GM10847 (cell line): ENCODE results near the gene RBBP6.

ENCODE experiments used
- POLR2A ChIP-seq: IDR thresholded peaks from 2 replicates; pipeline ENCODE4 v1.6.1; 2011; ENCODE audit not compliant: insufficient read length; ENCODE audit errors: extremely low read depth

Gene RBBP6

DNA sequence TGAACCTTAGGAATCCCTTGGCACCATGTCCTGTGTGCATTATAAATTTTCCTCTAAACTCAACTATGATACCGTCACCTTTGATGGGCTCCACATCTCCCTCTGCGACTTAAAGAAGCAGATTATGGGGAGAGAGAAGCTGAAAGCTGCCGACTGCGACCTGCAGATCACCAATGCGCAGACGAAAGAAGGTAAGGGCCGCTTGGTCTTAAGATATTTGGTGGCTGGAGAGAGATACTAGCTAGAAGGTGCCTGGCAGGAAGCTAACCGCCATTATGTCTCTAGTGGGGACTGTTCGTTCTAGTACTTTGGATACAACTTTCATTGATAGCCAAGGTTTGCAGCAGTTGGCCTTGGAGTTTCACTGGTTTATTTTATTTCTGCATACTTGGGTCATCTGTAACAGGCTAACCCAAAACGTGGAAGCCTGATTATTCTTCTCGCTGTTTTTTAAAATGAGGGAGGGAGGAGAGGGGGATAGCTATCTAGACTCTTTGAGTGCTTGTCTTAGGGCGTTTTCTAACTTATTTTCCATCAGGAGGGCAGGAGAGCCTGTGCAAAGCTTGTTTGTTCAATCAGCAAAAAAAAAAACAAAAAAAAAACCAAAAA, 1.3 kb downstream of the RBBP6 start:
- no peak for TF ChIP-seq POLR2A

GRCh38 chr16:24541233-24541933, 2.0 kb downstream of the RBBP6 start:
- no peak for TF ChIP-seq POLR2A

DNA sequence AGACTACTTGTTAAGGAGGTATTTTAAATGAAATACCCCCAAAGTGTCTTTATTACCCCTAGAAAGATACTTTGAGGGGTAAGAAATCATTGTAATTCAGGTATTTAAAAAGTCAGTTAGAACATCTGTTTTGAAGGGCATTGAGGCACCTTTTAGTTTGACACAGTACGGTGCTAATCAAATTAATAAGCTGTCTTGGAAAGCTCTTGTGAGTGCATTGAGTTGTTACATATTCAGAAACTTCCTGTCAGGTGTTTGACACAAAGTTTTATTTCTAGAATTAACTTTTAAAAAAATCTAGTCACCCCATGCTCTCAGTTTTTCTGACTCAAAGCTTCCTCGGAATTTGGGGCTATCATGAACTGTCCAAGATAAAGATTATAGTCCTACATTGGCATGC, 4.6 kb downstream of the RBBP6 start:
- TF ChIP-seq POLR2A: no peak

- TF ChIP-seq POLR2A: no peak
These were observed 5.3 kb downstream of the RBBP6 start for GRCh38 chr16:24544640-24545039.

DNA sequence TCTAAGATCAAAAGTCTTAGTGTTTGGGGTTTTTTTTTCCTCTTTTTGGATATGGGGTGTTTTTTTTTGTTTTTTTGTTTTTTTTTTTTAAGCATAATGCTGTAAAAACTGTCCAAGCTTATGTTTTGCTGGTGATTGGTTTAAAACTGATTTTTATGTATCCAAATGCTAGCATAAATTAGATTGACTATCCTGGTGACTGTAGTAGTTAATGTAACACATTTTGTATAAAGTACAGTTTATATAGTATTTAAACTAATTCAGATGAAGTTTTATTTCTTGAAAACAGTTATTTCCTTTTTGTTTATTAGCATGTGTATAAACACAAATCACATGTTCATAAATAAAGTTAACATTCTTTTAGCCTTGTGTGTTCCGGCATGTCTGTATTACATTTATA, 10.9 kb downstream of the RBBP6 start:
- TF ChIP-seq POLR2A: no peak

DNA sequence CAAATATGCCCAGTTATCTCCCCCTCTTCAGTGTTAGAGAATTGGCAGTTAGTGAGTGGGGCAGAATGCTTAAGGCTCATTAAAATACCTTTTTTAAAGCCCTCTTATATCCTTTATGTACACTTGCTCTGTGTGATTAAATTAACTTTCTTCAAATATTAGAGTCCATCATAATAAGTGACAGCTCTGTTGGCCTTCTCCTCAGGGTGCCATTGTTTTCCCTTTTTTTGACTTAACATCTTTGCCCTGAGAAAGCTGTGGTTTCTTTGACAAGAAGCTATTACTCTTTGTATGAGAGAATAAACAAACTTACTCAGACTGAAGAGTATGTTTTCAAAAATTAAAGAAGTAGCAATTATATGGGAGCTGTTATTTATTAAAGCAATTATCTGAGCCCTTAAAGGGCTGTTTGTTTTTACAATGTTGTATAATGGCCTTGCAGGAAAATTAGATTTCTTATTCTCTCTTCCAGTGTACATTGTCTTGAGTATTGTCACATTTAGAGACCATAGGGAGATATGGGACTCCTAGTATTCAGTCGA, 13.4 kb downstream of the RBBP6 start:
- TF ChIP-seq POLR2A: no peak

GRCh38 chr16:24553983-24554382, 14.6 kb downstream of the RBBP6 start:
- no peak for TF ChIP-seq POLR2A

DNA sequence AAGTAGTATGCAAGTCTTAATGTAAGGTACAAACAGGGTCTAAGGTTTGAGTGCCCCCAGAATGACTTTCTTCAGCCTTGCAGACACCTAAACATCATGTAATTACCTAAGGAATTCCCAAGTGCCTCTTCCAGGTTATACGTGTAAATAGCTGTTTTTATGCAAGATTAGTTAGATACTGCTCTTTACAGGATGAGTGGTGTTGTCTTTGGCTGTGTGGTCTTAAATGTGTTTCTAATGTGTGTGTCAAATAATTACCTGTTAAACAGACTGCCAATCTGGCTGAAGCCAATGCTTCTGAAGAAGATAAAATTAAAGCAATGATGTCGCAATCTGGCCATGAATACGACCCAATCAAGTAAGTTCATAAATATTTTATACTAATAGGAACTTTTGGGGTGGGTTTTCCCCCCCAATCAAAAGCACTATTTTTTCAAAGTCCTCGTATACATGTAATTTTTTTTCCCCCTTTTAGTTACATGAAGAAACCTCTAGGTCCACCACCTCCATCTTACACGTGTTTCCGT, 16.0 kb downstream of the RBBP6 start:
- no peak for TF ChIP-seq POLR2A

GRCh38 chr16:24562811-24563210, 23.4 kb downstream of the RBBP6 start:
- no peak for TF ChIP-seq POLR2A

DNA sequence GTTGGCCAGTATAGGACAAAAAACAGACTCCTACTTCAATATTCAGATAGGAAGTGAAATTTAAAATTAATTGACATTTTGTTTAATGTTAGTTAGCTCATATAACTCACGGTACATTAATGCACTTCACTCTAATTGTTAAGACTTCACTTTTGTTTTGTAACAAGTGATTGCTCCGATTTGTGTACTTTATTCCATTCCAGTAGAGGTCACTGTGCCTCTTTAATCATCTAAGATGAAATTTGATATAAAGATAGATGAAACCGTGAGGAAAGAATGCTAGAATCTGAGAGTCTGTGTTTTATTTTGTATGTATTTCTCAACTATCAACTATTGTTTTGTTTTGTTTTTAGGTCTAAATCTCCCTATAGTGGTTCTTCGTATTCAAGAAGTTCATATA, 29.0 kb downstream of the RBBP6 start:
- TF ChIP-seq POLR2A: no peak

- TF ChIP-seq POLR2A: no peak
These were observed 31.7 kb downstream of the RBBP6 start for GRCh38 chr16:24571096-24571495.

GRCh38 chr16:24572069-24572468, 32.7 kb downstream of the RBBP6 start:
- TF ChIP-seq POLR2A: no peak

GRCh38 chr16:24573141-24573540, 33.8 kb downstream of the RBBP6 start:
- no peak for TF ChIP-seq POLR2A

- no peak for TF ChIP-seq POLR2A
These were observed 37.8 kb downstream of the RBBP6 start for GRCh38 chr16:24577167-24577566.

- TF ChIP-seq POLR2A: no peak
These were observed 41.3 kb downstream of the RBBP6 start for GRCh38 chr16:24580665-24581064.

DNA sequence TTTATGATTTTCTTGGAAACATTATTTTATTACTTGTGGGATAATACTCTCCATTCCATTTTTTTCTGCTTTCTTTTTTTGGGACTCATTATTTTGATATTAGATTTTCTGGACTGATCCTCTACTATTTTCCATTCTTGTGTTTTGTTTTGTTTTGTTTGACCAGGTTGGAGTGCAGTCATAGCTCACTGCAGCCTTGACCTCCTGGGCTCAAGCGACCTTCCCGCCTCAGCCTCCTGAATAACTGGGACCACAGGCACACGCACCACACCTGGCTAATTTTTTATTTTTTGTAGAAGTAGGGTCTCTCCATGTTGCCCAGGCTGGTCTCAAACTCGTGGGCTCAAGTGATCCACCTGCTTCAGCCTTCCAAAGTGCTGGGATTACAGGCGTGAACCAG, 44.1 kb downstream of the RBBP6 start:
- TF ChIP-seq POLR2A: no peak
